ENCODE results near the gene ABLIM2.

Gene ABLIM2

GRCh38 chr4:8097141-8097541 is 61.5 kb downstream of the ABLIM2 start:
- intact Hi-C loops (cut with DNase I), result no loop called here
- peak in 7 of 42 donors; percentile 23 to 64 (median 43) for DNase-seq

- intact Hi-C loops (cut with DNase I), result no loop called here
- DNase-seq, result no peak
These were observed 61.9 kb downstream of the ABLIM2 start for GRCh38 chr4:8096690-8097061.

- intact Hi-C loops (cut with DNase I), result no loop called here
- no peak for DNase-seq
These were observed 62.5 kb downstream of the ABLIM2 start for GRCh38 chr4:8095956-8096689.

DNA sequence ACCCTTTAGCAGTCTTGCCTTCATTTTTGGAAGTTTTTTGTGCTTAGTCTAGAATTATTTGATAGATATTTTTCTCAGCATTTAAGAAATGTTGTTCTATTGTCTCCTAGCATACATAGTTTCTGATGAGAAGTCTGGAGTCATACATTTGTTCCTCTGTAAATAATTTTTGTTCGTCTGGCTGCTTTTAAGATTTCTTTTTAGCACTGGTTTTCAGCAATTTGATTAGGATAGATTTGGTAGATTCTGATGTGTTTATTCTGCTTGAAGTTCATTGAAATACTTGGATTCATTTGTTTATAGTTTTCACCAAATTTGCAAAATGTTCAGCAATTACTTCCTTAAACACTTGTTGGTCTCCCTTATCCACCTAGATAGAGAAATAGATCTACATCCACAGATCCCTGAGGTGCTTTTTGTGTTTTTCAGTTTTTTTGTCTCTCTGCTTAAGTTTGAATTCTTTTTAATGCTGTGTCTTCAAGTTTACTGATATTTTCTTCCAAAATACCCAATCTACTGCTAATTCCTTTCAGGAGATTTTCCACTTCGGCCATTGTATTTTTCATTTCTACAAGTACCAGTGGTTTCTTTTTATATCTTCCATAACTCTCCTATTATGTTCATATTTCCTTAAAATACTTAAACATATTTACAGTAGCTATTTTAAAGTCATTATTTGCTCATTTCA is 64.9 kb downstream of the ABLIM2 start:
- intact Hi-C loops (cut with DNase I), result no loop called here
- DNase-seq, result no peak

DNA sequence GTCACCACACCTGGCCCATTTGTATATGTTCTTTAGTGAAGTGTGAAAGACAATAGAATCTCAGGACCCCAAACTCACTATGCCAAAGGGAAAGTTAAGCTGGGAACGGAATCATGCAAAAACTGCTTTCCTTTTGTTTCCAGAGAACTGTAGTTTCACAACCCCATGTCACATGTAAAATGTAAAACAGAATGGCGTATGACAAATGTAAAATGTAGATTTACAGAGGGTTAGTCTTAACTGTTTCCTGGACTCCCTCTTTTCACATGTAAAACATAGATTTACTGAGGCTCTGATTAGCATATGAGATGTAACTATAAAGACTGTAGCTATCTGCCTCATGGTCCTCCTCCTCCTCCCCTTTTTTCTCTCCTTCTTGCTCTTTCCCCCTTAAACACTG is 66.3 kb downstream of the ABLIM2 start:
- no peak for DNase-seq
- intact Hi-C loops (cut with DNase I), result no loop called here

- no peak for DNase-seq
- intact Hi-C loops (cut with DNase I), result no loop called here
These were observed 67.8 kb downstream of the ABLIM2 start for GRCh38 chr4:8090744-8091301.

GRCh38 chr4:8090312-8090711 is 68.3 kb downstream of the ABLIM2 start:
- intact Hi-C loops (cut with DNase I), result no loop called here
- DNase-seq, result no peak

- no peak for DNase-seq
- intact Hi-C loops (cut with DNase I), result no loop called here
These were observed 68.8 kb downstream of the ABLIM2 start for GRCh38 chr4:8089862-8090261.

DNA sequence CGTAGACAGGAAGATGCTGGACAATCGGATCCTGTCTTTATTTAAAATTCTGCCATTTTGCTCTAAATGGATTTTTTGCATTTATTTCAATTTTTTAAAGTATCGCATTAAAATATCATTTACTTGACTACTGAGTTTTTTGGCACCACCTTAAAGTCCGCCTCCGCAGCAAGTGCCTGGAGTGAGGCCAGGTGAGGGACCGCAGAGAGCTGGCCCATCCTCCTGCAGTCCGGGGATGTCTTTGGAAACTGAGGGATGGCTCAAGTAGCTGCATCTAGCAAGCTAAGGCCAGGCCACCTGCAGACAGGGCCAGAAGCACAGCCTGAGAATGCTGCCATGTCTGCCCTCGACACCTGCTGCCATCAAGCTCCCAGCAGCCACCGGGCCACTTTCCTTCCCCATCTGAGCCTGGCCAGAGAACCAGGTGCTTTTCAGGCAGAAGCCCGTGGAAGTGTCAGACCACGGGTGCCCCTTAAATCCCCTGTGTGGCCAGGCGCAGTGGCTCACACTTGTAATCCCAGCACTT is 69.6 kb downstream of the ABLIM2 start:
- intact Hi-C loops (cut with DNase I), result no loop called here
- DNase-seq, result no peak

DNA sequence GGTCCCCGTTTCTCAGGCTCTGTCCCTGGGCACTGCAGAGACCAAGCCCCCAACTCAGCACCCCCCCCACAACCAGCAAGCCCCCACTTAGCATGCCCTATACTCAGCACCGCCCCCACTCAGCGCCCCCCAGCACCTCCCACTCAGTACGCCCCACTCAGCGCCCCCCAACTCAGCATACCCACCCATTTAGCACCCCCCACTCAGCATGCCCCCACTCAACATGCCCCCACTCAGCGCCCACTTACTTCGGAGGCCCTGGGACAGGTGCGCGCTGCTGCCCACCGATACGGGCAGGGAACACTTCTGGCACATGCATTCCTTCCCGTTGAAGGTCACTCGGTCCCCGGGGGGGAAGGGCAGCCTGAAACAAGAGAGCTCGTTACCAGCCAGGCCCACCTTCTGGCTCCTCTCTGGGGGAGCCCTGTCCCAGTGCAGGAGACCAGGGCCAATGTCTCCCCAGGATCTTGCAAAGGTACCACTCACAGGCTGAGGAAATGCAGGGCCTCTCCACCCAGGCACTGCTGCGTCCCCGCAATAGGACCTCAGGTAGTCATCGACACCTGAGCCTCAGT is 70.6 kb downstream of the ABLIM2 start:
- no peak for DNase-seq
- intact Hi-C loops (cut with DNase I), result no loop called here

DNA sequence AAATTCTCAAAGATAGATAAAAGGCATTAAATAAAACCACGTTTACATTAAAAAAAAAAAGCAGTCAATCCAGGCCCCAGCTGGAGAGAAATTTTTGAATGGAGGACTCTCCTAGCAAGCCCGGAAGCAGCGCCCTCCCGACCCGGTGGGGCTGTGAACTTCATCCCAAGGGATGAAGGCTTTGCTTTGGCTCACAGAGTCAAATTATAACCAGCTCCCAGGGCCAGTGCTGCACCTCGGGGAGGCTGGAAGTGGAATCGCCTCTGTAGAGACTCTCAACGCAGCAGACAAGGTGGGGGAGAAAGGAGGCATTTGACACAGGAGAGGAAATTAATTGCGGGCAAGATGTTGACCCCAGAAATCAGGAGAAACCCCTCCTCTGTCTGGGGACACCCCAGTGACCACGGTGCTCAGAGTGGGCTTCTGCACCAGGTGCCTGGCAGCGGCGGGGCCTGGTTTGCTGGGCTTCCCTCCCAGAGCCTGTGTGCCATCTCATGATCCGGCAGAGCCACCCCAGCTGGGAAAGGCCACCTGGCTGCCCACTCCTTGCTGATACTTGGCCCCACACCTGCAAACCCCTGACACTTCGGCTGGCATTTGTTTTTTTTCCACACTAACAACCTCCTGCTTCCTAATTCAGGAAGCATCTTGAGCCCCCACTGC is 71.7 kb downstream of the ABLIM2 start:
- intact Hi-C loops (cut with DNase I), result no loop called here
- DNase-seq, result no peak

- no peak for DNase-seq
- intact Hi-C loops (cut with DNase I), result no loop called here
These were observed 73.0 kb downstream of the ABLIM2 start for GRCh38 chr4:8085491-8086117.

- no peak for DNase-seq
These were observed 73.7 kb downstream of the ABLIM2 start for GRCh38 chr4:8084712-8085490.

GRCh38 chr4:8084031-8084660 is 74.5 kb downstream of the ABLIM2 start:
- DNase-seq, result no peak
- intact Hi-C loops (cut with DNase I), result no loop called here

More at GRCh38 chr4:8084712-8085490, 73.7 kb downstream of the ABLIM2 start:
- intact Hi-C loops (cut with DNase I), result no loop called here

GRCh38 chr4:8083086-8083825 is 75.4 kb downstream of the ABLIM2 start:
- intact Hi-C loops (cut with DNase I), result no loop called here
- DNase-seq, result peak in 38 of 42 donors; percentile 44 to 88 (median 68)

- peak in 8 of 42 donors; percentile 27 to 73 (median 62) for DNase-seq
- intact Hi-C loops (cut with DNase I), result no loop called here
These were observed 76.0 kb downstream of the ABLIM2 start for GRCh38 chr4:8082517-8083055.
